MCF 10A (cell line): ENCODE results near the gene RASSF8. TPM values are rescaled to one million over a fixed set of nuclear protein-coding genes. Genes with fewer than 3 reads are reported as not detected.

ENCODE experiments used
- BruUV-seq: library from RNA; stranded (reverse); fragments of 400-500 nt; replicated peaks from 2 replicates; lab custom pipeline; 2021; lab: Mats Ljungman, UMichigan
- CTCF ChIA-PET: fragments of 300-600 bp; sonication (Branson Sonifier 250); formaldehyde crosslinking; extraction: SDS; loops from one replicate; lab custom pipeline; 2021; ENCODE audit warnings: antibody characterized with exemption, inconsistent platforms; lab: Yijun Ruan, JAX
- POLR2A ChIA-PET: fragments of 300-600, 350-650 bp; sonication (Branson Sonifier 250); formaldehyde crosslinking; extraction: SDS; loops from one replicate; lab custom pipeline; 2020; ENCODE audit warnings: antibody characterized with exemption, inconsistent platforms; lab: Yijun Ruan, JAX
- DNase-seq: peaks from one replicate; pipeline ENCODE4 v3.0.0-alpha.2; 2018; ENCODE audit not compliant: unreplicated experiment
- H3K27ac Mint-ChIP-seq: one replicate; pipeline ENCODE4 v1.8.0; 2022; ENCODE audit warnings: mild to moderate bottlenecking, low read depth, mixed read lengths; ENCODE audit not compliant: unreplicated experiment
- H3K27me3 Mint-ChIP-seq: one replicate; pipeline ENCODE4 v1.8.0; 2022; ENCODE audit warnings: mixed read lengths; ENCODE audit not compliant: insufficient read depth, unreplicated experiment
- H3K36me3 Mint-ChIP-seq: one replicate; pipeline ENCODE4 v1.8.0; 2022; ENCODE audit warnings: mild to moderate bottlenecking, moderate library complexity, mixed read lengths; ENCODE audit not compliant: insufficient read depth, unreplicated experiment
- H3K4me1 Mint-ChIP-seq: one replicate; pipeline ENCODE4 v1.8.0; 2022; ENCODE audit warnings: mixed read lengths; ENCODE audit not compliant: insufficient read depth, unreplicated experiment
- H3K4me3 Mint-ChIP-seq: one replicate; pipeline ENCODE4 v1.8.0; 2022; ENCODE audit warnings: mild to moderate bottlenecking, moderate library complexity, mixed read lengths; ENCODE audit not compliant: unreplicated experiment
- H3K9me3 Mint-ChIP-seq: one replicate; pipeline ENCODE4 v1.8.0; 2022; ENCODE audit warnings: mixed read lengths; ENCODE audit not compliant: unreplicated experiment
- intact Hi-C: fragments of 100-400 bp; cut with micrococcal nuclease; formaldehyde crosslinking; loops from 2 replicates; pipeline ENCODE4 v1.14.1; 2022
- total RNA-seq: library from RNA; stranded (reverse); gene quantifications from 2 replicates; pipeline ENCODE4 v1.2.3, GENCODE V29; 2022
- TF ChIP-seq, protein P1 (sequence below): fragments of 200-600 bp; IDR thresholded peaks from one replicate; pipeline ENCODE4 v1.8.0; 2022; ENCODE audit warnings: antibody characterized with exemption, mild to moderate bottlenecking; ENCODE audit not compliant: unreplicated experiment

The RASSF8 gene
- total RNA-seq, 1 experiment from 2014 or later, result 52.9 TPM

- peaks cover 10% of the 10 kb centered on the region for H3K27me3 Mint-ChIP-seq
- H3K27ac Mint-ChIP-seq, result no peak overlapping the region
- ChIA-PET CTCF (interaction anchor here (0.6 to 8.0 kb wide), 17 partner anchors 13 to 709 kb away, joined by 3 to 78 read pairs (median 4); no protein-coding TSS in a partner anchor), POLR2A (interaction anchor here (0.6 to 8.7 kb wide), 8 partner anchors 10 to 710 kb away, joined by 3 to 72 read pairs (median 4); no protein-coding TSS in a partner anchor)
- H3K9me3 Mint-ChIP-seq, result no peaks in the 10 kb centered on the region
- H3K4me1 Mint-ChIP-seq, result peaks cover 24% of the 10 kb centered on the region
- TF ChIP-seq, protein P1, sequence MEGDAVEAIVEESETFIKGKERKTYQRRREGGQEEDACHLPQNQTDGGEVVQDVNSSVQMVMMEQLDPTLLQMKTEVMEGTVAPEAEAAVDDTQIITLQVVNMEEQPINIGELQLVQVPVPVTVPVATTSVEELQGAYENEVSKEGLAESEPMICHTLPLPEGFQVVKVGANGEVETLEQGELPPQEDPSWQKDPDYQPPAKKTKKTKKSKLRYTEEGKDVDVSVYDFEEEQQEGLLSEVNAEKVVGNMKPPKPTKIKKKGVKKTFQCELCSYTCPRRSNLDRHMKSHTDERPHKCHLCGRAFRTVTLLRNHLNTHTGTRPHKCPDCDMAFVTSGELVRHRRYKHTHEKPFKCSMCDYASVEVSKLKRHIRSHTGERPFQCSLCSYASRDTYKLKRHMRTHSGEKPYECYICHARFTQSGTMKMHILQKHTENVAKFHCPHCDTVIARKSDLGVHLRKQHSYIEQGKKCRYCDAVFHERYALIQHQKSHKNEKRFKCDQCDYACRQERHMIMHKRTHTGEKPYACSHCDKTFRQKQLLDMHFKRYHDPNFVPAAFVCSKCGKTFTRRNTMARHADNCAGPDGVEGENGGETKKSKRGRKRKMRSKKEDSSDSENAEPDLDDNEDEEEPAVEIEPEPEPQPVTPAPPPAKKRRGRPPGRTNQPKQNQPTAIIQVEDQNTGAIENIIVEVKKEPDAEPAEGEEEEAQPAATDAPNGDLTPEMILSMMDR, result no peak
- intact Hi-C loops, result loop anchor here (2.0 to 5.0 kb wide), 3 partner anchors 164 to 581 kb away; partner anchors contain the start of gene RASSF8
- H3K4me3 Mint-ChIP-seq, result peak overlapping the region; percentile 73
- no TSS peak for BruUV-seq
- no peaks in the 10 kb centered on the region for H3K36me3 Mint-ChIP-seq
- no peak for DNase-seq
These were observed 163.0 kb downstream of the RASSF8 start for GRCh38 chr12:26121323-26122060.

- TF ChIP-seq, protein P1, result no peak
- Mint-ChIP-seq H3K4me1 (peaks cover 18% of the 10 kb centered on the region), H3K27ac (no peak overlapping the region), H3K9me3 (no peaks in the 10 kb centered on the region), H3K36me3 (no peaks in the 10 kb centered on the region), H3K4me3 (peak overlapping the region; percentile 73), H3K27me3 (peaks cover 10% of the 10 kb centered on the region)
- POLR2A ChIA-PET, result interaction anchor here (0.6 to 8.7 kb wide), 15 partner anchors 11 to 873 kb away, joined by 3 to 72 read pairs (median 3); no protein-coding TSS in a partner anchor
- BruUV-seq, result no TSS peak
- intact Hi-C loops, result loop anchor here (2.0 to 5.0 kb wide), 3 partner anchors 165 to 580 kb away; partner anchors contain the start of gene RASSF8
- peak; percentile 8 for DNase-seq
- CTCF ChIA-PET, result interaction anchor here (0.6 to 8.0 kb wide), 17 partner anchors 23 to 535 kb away, joined by 3 to 78 read pairs (median 3); no protein-coding TSS in a partner anchor
These were observed 163.7 kb downstream of the RASSF8 start for GRCh38 chr12:26122061-26122680.

GRCh38 chr12:26122681-26123481 lies 164.4 kb downstream of the RASSF8 start:
- DNase-seq, result peak; percentile 70
- H3K4me1 Mint-ChIP-seq, result peaks cover 25% of the 10 kb centered on the region
- H3K9me3 Mint-ChIP-seq, result no peaks in the 10 kb centered on the region
- ChIA-PET POLR2A (interaction anchor here (0.6 to 8.7 kb wide), 19 partner anchors 29 to 873 kb away, joined by 3 to 72 read pairs (median 3); no protein-coding TSS in a partner anchor), CTCF (interaction anchor here (0.6 to 8.0 kb wide), 18 partner anchors 10 to 534 kb away, joined by 3 to 78 read pairs (median 4); no protein-coding TSS in a partner anchor)
- peaks cover 10% of the 10 kb centered on the region for H3K27me3 Mint-ChIP-seq
- no peaks in the 10 kb centered on the region for H3K36me3 Mint-ChIP-seq
- BruUV-seq, result no TSS peak
- H3K27ac Mint-ChIP-seq, result no peak overlapping the region
- TF ChIP-seq, protein P1, result peak; percentile 41
- intact Hi-C loops, result loop anchor here (1.0 to 5.0 kb wide), 7 partner anchors 166 to 579 kb away; partner anchors contain the start of gene RASSF8
- peak overlapping the region; percentile 73 for H3K4me3 Mint-ChIP-seq
